T1000 (cell line): ENCODE measurements around the gene SDC3.

Experiments
- DNase-seq: peaks from one replicate; lab custom pipeline; 2025; ENCODE audit warnings: mixed read lengths; lab: John Stamatoyannopoulos, UW

The SDC3 gene

DNA sequence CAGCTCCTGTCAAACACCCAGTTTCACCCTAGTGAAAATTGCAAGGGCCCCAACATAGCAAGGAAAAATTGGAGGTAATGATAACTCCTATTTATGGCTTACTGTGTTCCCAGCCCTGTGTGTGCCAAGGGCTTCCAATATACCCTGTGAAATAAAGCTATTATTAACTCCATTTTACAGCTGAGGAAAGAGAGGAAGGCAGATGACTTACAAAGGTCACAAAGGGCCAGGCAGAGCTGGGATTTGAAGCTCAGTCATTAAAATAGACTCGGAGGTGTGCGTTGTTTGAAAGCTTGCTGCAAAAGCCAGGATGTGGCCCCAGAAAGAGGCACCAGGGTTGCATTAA, 20.2 kb upstream of the SDC3 start:
- DNase-seq: no peak

DNA sequence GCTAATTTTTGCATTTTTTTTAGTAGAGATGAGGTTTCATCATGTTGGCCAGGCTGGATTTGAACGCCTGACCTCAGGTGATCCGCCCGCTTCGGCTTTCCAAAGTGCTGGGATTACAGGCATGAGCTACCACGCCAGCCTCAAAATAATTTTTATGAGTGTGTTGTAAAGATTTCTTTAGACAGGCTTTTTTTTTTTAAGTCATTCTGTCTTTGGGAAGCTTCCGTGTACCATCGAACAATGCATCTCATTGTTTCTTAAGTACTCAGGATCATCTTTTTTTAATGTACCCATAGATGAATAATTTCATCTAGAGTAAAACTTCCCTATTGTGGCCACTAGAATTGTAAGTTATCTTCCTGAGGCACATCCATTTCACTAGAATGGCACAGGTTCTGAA, 19.6 kb upstream of the SDC3 start:
- DNase-seq: no peak

DNA sequence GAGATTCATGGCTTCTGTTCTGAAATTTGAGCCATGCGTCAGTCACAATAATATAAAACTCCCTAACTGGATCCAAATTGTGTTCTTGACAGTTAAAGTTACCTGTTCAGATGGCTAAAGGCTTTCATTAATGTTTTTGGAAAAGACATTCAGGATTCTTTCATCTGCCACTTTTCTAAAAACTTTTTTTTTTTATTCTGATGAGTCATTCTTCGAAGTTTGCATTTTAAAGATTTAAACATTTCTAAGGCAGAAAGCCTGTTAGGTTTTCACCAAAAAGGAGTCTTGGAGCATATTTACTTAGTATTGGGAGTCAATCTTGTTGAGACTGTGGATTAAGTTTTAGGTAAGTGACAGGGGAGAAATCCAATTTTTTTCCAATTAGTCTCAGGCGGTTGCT, 18.9 kb upstream of the SDC3 start:
- no peak for DNase-seq

DNA sequence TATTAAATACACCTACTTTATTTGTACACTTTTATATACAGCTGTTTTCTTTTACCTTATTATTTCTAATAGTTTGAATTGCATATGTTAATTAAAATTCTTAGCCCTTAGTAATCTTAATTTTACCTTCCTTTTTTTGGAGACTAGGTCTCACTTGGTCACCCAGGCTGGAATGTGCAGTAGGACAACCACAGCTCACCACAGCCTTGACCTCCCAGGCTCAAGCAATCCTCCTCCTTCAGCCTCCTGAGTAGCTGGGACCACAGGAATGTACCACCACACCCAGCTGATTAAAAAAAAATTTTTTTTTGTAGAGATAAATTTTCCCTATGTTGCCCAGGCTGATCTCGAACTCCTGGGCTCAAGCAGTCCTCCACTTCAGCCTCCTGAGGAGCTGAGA, 15.0 kb upstream of the SDC3 start:
- no peak for DNase-seq

DNA sequence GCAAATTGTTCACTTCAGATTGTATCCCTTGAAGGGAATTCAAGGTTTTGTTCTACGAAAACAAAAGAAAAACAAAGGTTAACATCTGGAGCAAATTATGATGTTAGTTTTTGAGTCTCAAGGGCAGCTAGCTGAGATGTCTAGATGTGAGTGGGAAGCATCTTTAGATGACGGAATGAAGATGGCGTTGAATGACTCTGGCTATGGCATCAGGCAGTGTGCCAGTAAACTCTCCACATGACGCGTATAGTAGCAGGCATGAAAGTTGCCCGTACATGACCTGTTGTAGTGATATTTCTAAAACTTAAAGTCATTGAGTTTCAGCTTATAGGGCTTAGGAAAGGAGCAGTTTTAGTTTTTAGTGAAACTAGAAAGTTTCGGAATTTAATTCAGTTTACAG, 12.3 kb upstream of the SDC3 start:
- no peak for DNase-seq

DNA sequence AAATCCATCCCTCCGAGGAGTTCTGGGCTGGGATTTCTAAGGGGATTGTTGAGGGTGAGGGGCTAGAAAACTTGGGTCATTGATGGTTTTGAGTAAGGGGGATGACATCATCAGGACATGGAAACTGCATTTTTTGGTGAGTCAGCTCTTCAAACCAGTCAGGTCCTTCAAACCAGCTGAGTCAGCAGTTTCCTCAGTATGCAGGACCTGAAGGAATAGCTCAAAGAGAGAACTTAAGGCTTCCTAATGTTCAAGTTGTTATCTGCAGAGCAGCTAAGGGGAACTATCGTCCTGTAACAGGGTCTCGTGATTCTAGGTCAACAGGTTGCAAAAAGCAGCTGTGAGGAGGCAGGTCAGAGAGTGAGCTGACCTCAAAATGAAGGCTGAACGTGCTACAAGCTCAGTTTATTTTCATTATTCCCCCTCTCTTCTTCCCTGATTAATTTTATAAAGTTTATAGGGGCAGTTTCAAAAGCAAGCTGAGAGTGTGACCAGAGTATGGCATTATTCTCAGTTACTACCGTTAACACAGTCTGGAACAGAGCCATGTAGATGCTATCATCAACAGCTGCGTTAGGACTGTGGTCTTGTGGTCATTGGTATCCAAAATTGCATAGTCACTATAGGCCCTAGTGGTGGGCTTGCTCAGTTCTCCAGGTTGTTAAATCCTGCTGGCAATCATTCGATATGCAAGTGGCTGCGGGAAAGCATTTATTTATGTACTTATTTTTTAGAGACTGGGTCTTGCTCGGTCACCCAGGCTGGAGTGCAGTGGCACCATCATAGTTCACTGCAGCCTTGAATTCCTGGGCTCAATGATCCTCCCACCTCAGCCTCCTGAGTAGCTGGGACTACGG, 10.7 kb upstream of the SDC3 start:
- no peak for DNase-seq

DNA sequence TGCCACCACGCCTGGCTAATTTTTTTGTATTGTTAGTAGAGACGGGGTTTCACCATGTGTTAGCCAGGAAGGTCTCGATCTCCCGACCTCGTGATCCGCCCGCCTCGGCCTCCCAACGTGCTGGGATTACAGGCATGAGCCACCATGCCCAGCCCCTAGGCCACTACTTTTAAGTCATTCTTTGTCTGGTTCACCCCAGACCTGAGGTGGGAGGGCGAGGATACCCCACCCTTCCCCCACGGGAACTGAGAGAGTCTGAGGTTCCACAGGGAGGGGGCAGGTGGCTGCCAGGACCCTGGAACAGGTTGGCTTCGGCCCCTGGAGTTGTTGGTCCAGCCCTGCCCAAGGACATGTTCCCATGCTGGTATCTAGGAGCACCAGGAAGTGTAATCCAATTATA, 7.7 kb upstream of the SDC3 start:
- no peak for DNase-seq

DNA sequence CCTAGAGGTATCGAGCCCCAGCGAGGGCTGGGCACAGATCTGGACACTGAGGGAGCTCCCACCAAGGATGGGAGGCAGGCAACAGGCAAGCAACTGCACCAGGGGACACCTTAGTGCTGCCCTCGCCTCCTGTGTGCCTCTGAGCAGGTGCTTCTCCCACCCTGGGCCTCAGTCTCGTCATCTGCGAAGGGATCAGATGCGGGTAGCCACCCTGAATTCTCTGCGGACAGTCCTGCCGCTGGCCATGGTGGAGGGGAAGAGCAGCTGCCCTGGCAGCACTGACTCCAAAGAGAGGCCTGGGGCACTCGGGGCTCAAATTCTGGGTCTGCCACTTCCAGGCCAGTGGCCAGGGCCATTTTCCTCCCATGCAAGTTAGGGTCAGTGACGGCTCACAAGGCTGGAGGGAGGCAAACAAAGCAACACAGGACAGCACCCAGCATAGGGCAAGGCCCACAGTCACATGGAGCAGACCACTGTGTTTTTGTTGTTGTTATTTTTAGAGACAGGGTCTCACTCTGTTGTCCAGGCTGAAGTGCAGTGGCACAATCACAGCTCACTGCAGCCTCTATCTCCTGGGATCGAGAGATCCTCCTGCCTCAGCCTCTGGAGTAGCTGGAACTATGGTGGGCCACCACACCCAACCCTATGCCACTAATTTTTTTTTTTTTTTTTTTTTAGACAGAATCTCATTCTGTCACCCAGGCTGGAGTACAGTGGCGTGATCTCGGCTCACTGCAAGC, 7.1 kb upstream of the SDC3 start:
- DNase-seq: no peak

DNA sequence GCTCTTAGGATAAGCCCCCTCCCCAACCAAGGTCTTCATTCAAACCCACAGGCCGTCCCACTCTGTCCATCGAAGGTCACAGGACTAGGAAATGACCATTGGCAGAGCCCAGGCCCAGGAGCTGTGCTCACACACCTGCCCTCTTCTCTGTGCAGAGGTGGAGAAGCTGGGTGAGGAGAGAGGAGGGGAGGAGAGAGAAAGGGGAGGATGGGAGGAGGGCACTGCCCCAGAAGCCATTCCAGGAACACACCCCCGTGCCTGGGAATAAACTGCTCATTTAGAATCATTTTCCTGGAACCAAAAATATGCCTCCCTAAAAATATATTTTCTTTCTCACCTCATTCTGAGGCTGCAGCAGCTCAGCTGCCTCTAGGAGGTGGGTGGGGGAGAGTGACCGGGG, 6.4 kb upstream of the SDC3 start:
- no peak for DNase-seq

DNA sequence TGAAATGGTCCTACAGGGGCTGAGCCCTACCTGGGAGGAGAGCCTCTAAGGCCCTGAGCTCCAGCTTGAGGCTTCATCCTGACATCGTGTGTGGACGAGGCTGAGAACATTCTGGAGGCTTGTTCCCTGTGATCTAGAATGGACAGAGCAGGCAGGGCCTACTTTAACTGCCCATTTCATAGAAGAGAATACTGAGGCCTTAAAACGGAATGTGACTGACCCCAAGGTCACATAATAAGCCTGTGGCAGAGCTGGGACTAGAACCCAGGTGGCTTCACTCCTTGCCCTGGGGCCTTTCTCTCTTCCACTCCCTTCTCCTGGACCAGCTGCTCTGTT, 6.0 kb upstream of the SDC3 start:
- no peak for DNase-seq

DNA sequence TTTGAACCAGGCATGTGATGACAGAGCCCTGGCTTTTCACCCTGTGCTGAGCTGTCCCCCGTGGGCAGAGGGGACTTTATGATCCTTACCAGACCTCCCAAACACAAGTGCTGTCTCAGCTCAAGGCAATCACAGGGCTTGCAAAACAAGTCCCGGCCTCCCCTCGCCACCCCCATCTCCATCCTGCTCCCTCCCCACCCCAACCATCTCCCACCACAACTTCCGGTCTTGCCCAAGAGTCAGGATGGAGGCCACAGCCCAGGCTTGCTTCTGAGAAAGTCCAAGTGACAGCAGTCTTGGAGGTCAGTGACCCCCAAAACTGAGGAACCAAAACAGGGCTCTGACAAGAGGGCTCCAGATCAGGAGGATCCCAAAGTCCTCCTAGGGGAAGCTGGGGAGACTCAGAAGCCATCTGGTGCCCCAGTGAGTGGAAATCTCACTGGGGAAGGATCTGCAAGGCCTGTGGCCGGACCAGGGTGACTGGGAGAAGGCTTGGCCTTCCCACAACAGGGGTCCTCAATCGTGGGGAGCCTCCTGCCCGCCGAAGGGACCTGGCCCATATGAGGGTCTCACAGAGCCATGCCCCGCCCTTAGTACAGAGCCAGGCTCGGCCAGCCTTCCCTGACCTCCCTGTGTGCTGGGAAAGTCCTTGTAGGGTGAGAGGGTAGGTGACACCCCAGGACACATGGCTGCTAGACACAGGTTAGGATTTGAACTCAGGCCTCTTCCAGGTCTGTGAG, 4.5 kb upstream of the SDC3 start:
- no peak for DNase-seq

DNA sequence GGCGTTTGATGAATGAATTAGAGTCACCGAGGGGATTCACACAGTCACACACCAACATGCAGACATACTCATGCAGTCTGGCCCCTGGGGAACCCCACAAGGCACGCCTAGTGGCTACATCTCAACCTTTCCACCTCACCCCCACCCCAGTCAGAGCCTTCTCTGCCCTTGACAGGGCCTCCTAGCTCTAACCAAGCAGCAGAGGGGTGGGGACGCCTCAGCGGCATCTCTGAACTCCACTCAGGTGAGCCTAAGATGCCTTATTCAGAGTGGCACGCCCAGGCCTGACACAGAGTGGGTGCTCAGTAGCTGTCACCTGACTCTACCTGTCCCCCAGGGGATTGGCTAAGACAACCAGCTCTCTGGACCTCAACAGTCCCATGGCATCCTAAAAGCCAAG, 3.7 kb upstream of the SDC3 start:
- DNase-seq: no peak

DNA sequence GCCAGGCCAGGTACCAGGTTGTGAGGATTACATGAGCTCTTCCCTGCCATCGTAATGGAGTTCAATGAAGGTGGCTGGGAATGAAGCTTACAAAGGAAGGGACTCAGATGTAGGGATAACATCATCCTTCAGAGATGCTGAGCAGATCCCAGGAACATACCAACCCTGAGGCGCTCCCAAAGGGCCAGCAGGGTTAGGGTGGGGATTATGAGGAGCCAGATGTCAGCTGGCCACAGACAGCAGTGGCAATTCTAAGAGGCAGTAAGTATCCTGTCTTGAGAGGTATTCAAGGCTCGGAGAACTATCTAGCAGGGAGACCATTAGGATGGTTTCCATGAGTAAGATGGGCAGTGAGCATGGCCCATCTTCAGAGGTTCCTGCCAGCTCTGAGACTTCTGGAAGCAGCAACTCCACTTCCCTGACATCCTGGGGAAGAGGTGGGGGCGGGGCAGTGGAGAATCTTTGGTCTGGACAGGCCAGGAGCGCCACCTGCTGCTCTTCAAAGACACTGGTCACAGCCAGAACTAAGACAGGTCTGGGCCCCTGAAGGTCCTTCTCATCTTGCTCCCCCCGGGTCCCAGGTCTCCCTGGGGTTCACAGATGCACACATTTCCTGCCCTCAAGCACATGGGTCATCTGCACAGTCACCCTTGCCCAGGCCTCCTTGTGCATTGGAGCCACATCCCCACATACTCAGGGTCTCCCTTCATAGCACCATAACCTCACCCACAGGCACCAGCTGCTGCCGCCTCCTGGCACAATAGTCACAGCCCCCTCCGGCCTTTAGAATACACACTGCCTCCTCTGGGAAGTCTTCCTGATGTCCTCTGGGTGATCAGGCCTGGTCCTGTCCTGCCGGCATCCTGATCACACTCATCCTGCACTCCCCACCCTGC, 2.7 kb upstream of the SDC3 start:
- DNase-seq: peak; percentile 54

DNA sequence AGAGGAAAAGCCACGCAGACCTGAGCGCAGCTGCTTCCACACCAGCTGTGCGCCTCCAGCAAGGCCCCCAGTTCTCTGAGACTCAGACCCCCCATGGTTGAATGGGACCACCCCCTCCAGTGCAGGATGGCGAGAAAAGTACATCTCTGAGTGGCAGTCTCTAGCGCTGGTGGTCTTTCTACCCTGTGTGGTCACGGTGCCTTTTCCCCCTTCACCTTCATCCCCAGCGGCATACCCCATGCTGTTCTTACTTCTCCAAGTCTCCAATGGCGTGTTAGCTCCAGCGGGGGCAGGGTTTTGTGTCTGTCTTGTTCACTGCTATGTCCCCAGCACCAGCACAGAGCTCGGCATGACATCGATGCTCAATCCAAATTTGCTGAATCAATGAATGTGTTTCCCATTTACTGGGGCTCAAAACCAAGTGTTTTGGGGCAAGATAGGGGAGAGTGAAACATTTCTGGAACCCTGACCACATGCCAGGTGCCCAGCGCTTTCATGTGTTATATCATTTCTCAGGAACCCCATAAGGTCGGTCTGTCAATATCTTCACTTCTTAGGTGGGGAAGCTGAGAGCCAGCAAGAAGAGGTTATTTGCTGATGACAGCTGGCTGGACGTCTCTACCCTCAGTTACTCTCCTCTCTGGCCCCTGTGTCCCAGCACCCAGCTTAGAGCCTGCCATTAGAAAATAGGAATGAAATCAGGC, 959 bp upstream of the SDC3 start:
- DNase-seq: no peak

DNA sequence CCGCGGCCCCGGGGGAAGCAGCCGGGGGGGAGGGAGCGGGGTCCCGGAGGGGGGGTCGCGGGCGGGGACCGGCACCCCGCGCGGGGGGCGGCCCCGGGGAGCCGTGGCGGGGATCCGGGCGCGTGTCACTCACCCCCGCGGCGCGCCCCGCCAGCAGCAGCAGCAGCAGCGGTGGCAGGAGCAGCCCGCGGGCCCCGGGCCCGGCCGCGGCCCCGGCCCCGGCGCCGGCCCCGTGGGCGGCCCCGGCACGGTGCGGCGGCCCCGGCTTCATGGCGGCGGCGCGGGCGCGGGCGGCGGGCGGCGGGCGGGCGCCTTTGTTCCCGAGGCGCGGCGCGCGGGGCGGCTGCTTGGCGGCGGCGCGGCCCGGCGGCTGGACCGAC, 252 bp downstream of the SDC3 start:
- no peak for DNase-seq

DNA sequence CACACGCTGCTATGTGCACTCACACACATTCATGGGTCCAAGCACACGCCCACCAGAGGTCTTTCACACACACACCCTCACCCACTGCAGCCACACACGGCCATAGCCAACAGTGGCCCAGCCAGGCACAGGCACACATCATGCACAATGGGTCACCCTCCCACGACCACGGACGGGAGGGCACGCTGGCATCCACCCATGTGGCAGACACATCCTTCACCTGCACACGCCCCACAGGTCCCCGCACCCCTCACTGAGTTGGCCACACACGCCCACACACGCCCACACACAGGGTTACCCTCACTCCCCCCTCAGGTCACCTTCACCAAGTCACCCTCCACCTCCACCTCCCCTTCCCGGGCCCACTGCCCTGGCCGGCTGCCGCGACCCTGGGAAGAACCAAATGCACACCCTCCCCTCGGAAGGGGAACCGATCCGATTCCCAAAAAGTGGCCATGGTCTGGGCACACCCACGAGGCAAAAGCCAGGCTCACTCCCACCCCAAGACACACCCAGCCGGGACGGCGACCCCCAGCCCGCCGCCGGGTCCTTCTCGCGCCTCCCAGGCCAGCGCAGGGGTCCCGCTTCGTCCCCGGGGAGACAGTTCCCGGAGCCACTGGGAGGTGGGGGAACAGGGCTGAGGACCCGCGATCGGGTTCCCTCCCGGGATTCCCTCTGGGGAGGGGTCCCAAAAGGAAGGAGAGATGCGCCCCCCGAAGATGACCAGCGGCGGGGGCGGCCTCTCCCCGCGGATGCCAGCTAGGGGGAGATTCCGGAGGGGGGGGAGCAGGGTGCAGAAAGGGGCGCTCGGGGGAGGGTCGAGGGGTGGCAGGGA, 860 bp downstream of the SDC3 start:
- DNase-seq: no peak

DNA sequence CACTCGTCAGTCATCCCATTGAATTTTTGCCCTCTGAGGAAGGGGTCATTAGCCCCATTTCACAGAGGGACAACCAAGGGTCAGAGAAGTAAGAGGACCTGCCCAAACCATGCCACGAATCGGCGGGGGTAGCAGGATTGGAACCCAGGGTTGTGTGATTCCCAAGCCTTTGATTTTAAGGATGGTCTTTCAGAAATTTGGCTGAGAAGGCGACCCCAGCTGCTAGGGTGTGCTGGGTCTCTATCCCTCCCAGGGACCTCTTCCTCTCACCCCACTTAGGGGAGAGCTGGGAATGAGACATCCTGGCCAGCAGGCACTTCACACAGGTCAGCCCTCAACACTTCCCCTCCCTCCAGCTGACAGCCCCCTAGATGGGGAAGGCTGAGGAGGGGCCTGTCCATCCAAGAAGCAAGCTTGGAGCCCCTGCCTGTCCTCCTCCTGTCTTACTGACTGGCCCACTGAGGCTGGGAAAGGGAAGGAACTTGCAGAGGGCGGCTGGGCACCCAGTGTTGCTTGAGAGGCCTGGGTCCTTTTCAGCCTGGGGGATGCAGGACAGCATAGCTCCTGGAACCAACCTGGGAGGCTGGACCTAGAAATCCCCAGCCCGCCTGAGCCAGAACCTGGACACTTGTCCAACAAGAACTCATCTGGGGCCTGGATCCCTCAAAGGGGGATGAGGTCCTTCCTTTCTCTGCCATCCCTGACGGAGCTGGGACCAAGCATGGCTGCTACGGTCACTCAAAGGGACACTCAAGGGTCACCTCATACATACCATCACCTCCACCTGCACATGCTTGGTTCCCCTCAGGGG, 1.7 kb downstream of the SDC3 start:
- no peak for DNase-seq

DNA sequence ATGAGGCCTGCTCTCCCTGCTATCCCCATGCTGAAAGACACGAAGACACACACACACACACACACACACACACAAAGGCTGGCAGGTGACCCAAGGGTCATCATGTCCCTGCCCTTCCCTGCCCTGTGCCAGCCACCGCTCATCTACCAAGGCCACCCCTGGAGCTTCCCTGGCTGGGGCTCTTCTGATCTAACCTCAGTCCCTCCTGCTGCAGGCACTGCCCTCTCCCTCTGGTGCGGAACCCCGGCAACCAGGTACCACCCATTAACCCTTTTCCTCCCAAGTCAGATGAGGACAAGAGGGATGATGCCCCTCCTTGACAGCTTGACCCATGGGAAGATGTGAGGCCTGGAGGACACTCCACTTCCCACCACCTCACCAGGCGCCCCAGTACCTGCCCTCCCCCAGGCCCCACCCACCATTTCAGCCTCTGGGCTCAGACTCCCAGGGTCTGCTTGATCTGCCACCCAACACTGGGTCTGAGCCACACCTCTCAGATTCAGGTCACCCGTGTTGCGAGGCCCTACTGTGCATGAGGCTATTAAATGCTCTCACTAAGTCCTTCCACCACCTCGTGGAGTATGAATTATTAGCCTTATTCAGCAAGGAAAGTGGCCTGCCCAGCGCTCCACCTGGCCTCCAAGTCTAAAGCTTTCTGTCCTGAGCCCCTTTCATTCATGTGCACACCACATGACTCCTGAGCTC, 2.5 kb downstream of the SDC3 start:
- DNase-seq: no peak

DNA sequence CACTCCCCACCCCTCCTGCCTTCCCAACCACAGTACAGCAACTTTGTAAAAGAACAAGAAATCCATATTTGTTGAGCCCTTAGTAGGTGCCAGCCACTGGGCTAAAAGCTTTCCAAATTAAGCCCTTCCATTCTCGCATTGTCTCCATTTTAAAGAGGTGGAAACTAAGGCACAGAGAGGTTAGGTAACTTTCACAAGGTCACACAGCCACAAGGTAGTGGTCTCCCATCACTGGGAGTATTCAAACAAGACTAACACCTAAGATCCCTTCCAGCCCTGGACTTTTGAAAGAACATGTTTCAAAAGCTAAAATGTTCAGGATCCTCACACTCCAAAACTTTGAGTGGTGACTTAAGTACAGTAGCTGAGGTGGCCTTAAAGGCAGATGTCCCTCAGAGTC, 3.2 kb downstream of the SDC3 start:
- DNase-seq: no peak
